T-helper 17 cell (primary cell): Measurements from ENCODE around the gene VPS13A. TPM values are rescaled to one million over a fixed set of nuclear protein-coding genes. Genes with fewer than 3 reads are reported as not detected.
"Not testable (repeated sequence)": the region's sequence is repeated elsewhere in the genome, so short reads cannot be mapped to it uniquely, and the experiment has no call there.

ENCODE experiments used
- ATAC-seq: fragments of 150-1000 bp; cut with Tn5 transposase; 2 replicates; pipeline ENCODE4 v1.10.0; 2021; ENCODE audit warnings: mild to moderate bottlenecking, moderate library complexity
- DNase-seq, 3 donors: peaks; one replicate each; pipeline versions ENCODE4 v3.0.0 to v3.0.0-alpha.2; 2020 to 2021
- H3K9me3 ChIP-seq: one replicate; pipeline ENCODE4 v1.7.0; 2013; ENCODE audit warnings: low read length, mild to moderate bottlenecking; ENCODE audit not compliant: control insufficient read depth, poor library complexity, severe bottlenecking
- H3K27ac Mint-ChIP-seq: one replicate; pipeline ENCODE4 v1.8.0; 2022; ENCODE audit warnings: mild to moderate bottlenecking, moderate library complexity, mixed read lengths
- H3K27me3 Mint-ChIP-seq: one replicate; pipeline ENCODE4 v1.8.0; 2022; ENCODE audit warnings: mixed read lengths
- H3K36me3 Mint-ChIP-seq: one replicate; pipeline ENCODE4 v1.8.0; 2022; ENCODE audit warnings: low read depth, mixed read lengths
- H3K4me1 Mint-ChIP-seq: one replicate; pipeline ENCODE4 v1.8.0; 2022; ENCODE audit warnings: mild to moderate bottlenecking, mixed read lengths
- H3K4me3 Mint-ChIP-seq: one replicate; pipeline ENCODE4 v1.8.0; 2022; ENCODE audit warnings: mild to moderate bottlenecking, moderate library complexity, mixed read lengths
- total RNA-seq, 4 donors: library from RNA in 2 of 4; stranded (reverse) in 2 of 4; gene quantifications; one replicate each; pipeline ENCODE4 v1.2.3 and lab custom pipeline; 2022 to 2026

The VPS13A gene
- total RNA-seq, 2 donors from 2014 or later = 43.8 to 61.9 TPM

DNA sequence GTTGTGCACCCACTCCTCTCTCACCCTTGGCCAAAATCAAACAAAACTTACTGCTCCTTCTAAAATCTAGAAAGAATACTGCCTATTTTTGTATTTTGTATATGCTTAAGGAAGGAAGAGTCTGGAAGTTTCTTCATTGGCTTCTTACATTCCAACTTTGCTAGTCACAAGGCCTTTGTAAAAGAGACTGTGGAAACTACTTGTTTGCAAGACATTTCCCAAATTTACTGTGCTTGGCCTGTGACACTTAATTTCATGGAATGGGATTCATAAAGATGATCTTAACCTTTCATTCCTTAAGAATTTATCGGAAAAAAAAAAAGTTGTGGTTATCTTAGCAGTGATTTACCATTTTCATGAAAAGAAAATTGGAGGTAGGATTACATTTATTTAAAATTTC, 208.9 kb downstream of the VPS13A start:
- DNase-seq (no peak), ATAC-seq (no peak)
- no peak overlapping the region for H3K27ac Mint-ChIP-seq
- H3K36me3 Mint-ChIP-seq = peaks cover 2% of the 10 kb centered on the region
- H3K9me3 ChIP-seq = no peaks in the 10 kb centered on the region
- no peaks in the 10 kb centered on the region for H3K27me3 Mint-ChIP-seq
- no peaks in the 10 kb centered on the region for H3K4me1 Mint-ChIP-seq
- H3K4me3 Mint-ChIP-seq = no peak overlapping the region

GRCh38 chr9:77391834-77392233, 214.5 kb downstream of the VPS13A start:
- H3K4me3 Mint-ChIP-seq = no peak overlapping the region
- no peaks in the 10 kb centered on the region for H3K4me1 Mint-ChIP-seq
- H3K27ac Mint-ChIP-seq = no peak overlapping the region
- no peak for ATAC-seq
- no peaks in the 10 kb centered on the region for H3K27me3 Mint-ChIP-seq
- H3K9me3 ChIP-seq = no peaks in the 10 kb centered on the region
- no peak for DNase-seq
- H3K36me3 Mint-ChIP-seq = peaks cover 2% of the 10 kb centered on the region

- ATAC-seq = no peak
- H3K9me3 ChIP-seq = no peaks in the 10 kb centered on the region
- Mint-ChIP-seq H3K36me3 (peaks cover 2% of the 10 kb centered on the region), H3K4me3 (no peak overlapping the region), H3K27me3 (no peaks in the 10 kb centered on the region), H3K4me1 (no peaks in the 10 kb centered on the region), H3K27ac (no peak overlapping the region)
- DNase-seq = no peak
These were observed 215.0 kb downstream of the VPS13A start for GRCh38 chr9:77392328-77392727.

DNA sequence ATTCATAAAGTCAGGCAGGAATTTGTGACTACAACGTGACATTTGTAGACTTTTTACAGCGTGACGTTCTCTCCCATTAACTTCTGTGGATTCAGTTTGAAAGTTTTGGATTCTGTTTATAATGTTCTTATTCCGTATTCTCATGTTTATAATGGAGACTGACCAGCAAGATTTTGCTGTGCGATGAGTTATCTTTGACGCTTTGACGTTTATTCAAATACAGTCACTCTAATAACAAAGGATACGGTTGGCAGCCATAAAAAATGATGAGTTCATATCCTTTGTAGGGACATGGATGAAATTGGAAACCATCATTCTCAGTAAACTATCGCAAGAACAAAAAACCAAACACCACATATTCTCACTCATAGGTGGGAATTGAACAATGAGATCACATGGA, 221.2 kb downstream of the VPS13A start:
- not testable (repeated sequence) for H3K27ac Mint-ChIP-seq, ATAC-seq, H3K27me3 Mint-ChIP-seq, H3K36me3 Mint-ChIP-seq, H3K4me1 Mint-ChIP-seq, DNase-seq, H3K4me3 Mint-ChIP-seq, H3K9me3 ChIP-seq

GRCh38 chr9:77399964-77400363, 222.6 kb downstream of the VPS13A start:
- H3K4me1 Mint-ChIP-seq = no peaks in the 10 kb centered on the region
- H3K9me3 ChIP-seq = no peaks in the 10 kb centered on the region
- peaks cover 5% of the 10 kb centered on the region for H3K36me3 Mint-ChIP-seq
- no peak for ATAC-seq
- no peak overlapping the region for H3K27ac Mint-ChIP-seq
- no peak for DNase-seq
- H3K4me3 Mint-ChIP-seq = no peak overlapping the region
- no peaks in the 10 kb centered on the region for H3K27me3 Mint-ChIP-seq

- H3K9me3 ChIP-seq = no peaks in the 10 kb centered on the region
- Mint-ChIP-seq H3K4me1 (no peaks in the 10 kb centered on the region), H3K36me3 (peaks cover 13% of the 10 kb centered on the region), H3K4me3 (no peak overlapping the region), H3K27ac (no peak overlapping the region), H3K27me3 (no peaks in the 10 kb centered on the region)
- DNase-seq (no peak), ATAC-seq (no peak)
These were observed 225.0 kb downstream of the VPS13A start for GRCh38 chr9:77402286-77402685.

DNA sequence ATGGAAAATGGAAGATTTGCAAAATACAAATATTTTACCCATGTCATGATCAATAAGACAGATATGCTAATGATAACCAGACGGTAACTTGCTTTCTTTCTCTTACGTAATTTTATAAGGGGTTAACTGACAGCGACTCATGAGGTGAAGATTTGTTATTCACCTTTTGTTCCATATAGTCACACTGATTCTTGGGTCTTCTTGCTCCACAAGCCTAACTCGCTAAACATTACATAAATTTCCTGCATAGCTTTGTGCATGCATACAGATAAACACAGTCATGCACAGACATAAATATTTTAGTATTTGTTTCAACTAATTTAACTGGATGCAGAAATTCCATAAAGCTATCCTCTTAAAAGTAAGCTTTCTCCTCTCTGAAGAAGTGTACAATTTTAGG, 225.9 kb downstream of the VPS13A start:
- H3K4me3 Mint-ChIP-seq = no peak overlapping the region

DNA sequence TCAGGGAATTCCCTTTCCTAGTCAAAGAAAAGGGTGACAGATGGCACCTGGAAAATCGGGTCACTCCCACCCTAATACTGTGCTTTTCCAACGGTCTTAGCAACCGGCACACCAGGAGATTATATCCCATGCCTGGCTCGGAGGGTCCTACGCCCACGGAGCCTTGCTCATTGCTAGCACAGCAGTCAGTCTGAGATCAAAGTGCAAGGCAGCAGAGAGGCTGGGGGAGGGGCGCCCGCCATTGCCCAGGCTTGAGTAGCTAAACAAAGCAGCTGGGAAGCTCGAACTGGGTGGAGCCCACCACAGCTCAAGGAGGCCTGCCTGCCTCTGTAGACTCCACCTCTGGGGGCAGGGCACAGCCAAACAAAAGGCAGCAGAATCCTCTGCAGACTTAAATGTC, 231.2 kb downstream of the VPS13A start:
- not testable (repeated sequence) for H3K4me1 Mint-ChIP-seq, DNase-seq, ATAC-seq, H3K27ac Mint-ChIP-seq, H3K4me3 Mint-ChIP-seq, H3K27me3 Mint-ChIP-seq, H3K9me3 ChIP-seq
- peaks cover 18% of the 10 kb centered on the region for H3K36me3 Mint-ChIP-seq

More for the DNA sequence above, 225.9 kb downstream of the VPS13A start:
- H3K9me3 ChIP-seq = no peaks in the 10 kb centered on the region
- Mint-ChIP-seq H3K36me3 (peaks cover 16% of the 10 kb centered on the region), H3K27ac (no peak overlapping the region), H3K27me3 (no peaks in the 10 kb centered on the region), H3K4me1 (no peaks in the 10 kb centered on the region)
- DNase-seq (no peak), ATAC-seq (no peak)

GRCh38 chr9:77417566-77417965, 240.2 kb downstream of the VPS13A start:
- no peak for ATAC-seq
- H3K4me1 Mint-ChIP-seq = peaks cover 3% of the 10 kb centered on the region
- H3K4me3 Mint-ChIP-seq = no peak overlapping the region
- H3K9me3 ChIP-seq = no peaks in the 10 kb centered on the region
- no peaks in the 10 kb centered on the region for H3K27me3 Mint-ChIP-seq
- H3K36me3 Mint-ChIP-seq = no peaks in the 10 kb centered on the region
- DNase-seq = no peak
- H3K27ac Mint-ChIP-seq = peak overlapping the region; percentile 19

DNA sequence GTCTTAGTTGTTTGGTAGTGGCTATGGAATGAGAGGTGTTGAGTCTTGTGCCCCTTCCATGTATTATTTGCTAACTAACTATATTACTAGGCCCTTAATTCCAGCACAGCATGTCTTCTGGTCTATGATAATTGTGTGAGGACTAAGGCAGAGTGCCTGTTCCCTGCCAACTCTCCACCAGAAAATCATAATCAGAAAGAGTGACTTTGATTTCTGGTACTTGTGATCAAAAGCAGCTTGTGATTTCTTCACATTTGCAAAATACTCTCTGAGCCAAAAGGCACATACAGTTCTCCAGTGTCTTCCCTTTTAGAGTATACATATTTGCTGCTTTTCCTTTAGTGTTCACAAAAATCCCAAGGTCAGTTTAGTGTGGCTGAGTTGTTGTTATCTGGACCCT, 240.9 kb downstream of the VPS13A start:
- H3K4me3 Mint-ChIP-seq = no peak overlapping the region
- peaks cover 3% of the 10 kb centered on the region for H3K4me1 Mint-ChIP-seq
- H3K27me3 Mint-ChIP-seq = no peaks in the 10 kb centered on the region
- ATAC-seq (no peak), DNase-seq (no peak)
- H3K27ac Mint-ChIP-seq = no peak overlapping the region
- H3K9me3 ChIP-seq = no peaks in the 10 kb centered on the region
- H3K36me3 Mint-ChIP-seq = no peaks in the 10 kb centered on the region

- Mint-ChIP-seq H3K36me3 (no peaks in the 10 kb centered on the region), H3K4me1 (no peaks in the 10 kb centered on the region), H3K4me3 (no peak overlapping the region), H3K27me3 (no peaks in the 10 kb centered on the region), H3K27ac (no peak overlapping the region)
- no peak for DNase-seq
- no peak for ATAC-seq
- H3K9me3 ChIP-seq = no peaks in the 10 kb centered on the region
These were observed 243.3 kb downstream of the VPS13A start for GRCh38 chr9:77420641-77421040.

GRCh38 chr9:77421506-77422265, 244.4 kb downstream of the VPS13A start:
- no peaks in the 10 kb centered on the region for H3K9me3 ChIP-seq
- H3K27me3 Mint-ChIP-seq = no peaks in the 10 kb centered on the region
- no peaks in the 10 kb centered on the region for H3K4me1 Mint-ChIP-seq
- ATAC-seq (no peak), DNase-seq (no peak)
- no peaks in the 10 kb centered on the region for H3K36me3 Mint-ChIP-seq
- no peak overlapping the region for H3K4me3 Mint-ChIP-seq
- no peak overlapping the region for H3K27ac Mint-ChIP-seq

GRCh38 chr9:77422969-77423368, 245.6 kb downstream of the VPS13A start:
- no peaks in the 10 kb centered on the region for H3K36me3 Mint-ChIP-seq
- H3K9me3 ChIP-seq = no peaks in the 10 kb centered on the region
- ATAC-seq (no peak), DNase-seq (no peak)
- H3K4me3 Mint-ChIP-seq = no peak overlapping the region
- H3K4me1 Mint-ChIP-seq = no peaks in the 10 kb centered on the region
- no peaks in the 10 kb centered on the region for H3K27me3 Mint-ChIP-seq
- no peak overlapping the region for H3K27ac Mint-ChIP-seq

DNA sequence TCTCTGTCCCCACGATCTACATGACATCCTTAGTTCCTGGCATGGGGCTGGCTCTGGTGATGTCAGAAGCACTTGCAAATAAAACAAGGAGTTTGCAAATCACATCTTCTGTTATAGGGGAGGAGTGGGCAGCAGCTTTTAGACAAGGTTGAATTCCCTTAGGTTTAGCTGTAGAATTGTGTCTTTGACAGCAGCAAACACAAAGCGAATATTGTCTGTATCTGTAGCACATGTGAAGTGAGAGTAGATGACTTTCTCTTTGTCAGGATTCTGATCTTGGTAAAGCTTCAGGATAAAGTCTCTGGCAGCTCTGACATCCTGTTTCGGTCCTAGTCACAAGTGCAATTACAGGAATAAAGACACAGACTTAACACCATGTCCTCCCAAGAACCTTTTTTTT, 246.5 kb downstream of the VPS13A start:
- no peak for ATAC-seq
- H3K9me3 ChIP-seq = no peaks in the 10 kb centered on the region
- Mint-ChIP-seq H3K27me3 (no peaks in the 10 kb centered on the region), H3K36me3 (no peaks in the 10 kb centered on the region), H3K4me3 (no peak overlapping the region), H3K27ac (no peak overlapping the region), H3K4me1 (no peaks in the 10 kb centered on the region)
- no peak for DNase-seq
